ENCODE data around the gene NRIP2. TPM values are rescaled to one million over a fixed set of nuclear protein-coding genes. Genes with fewer than 3 reads are reported as not detected.
A peak's percentile ranks its signal among the peaks of the same experiment; 100 is the strongest.
"Not testable (repeated sequence)": the region's sequence is repeated elsewhere in the genome, so short reads cannot be mapped to it uniquely, and the experiment has no call there.

Gene NRIP2
- total and polyA plus RNA-seq, 7 donors, result 0.33 to 10.0 (median 1.3) TPM; not detected in 1

DNA sequence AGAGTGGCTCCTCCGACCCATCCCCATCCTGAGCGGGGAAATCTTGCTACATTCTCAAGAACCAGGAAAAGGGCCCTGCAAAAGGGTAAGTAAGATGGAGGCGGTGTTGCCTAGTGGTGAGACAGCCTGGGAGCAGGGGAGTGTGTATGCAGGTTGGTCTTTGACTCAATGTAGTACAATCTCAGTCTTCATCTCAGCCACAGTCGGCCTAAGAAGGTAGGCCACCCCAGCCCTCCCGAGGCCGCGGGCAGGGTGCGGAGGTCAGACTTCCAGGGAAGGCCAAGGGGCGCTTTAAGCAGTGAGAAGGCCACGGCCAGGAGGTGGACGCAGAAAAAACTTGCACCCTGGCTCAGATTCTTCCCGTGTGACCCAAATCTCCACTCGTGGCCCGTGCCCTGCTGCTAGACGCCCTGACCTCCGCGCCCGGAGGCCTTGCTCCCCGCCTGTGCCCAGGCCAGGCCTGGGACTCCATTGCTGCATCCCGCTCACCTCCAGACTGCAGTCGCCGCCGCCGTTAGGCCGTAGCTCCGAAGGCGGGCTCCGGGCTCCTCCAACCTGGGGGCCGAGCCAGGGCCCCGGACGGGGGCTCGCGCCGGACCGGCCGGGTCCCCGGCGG lies 41.7 kb upstream of the NRIP2 start:
- H3K4me1 ChIP-seq, result peaks cover 0 to 19% (median 17%) of the 10 kb centered on the region in 4 donors
- intact Hi-C loops (cut with DNase I), result no loop called here
- H3K27ac ChIP-seq, result peak overlapping the region; percentile 85 to 95 (median 92)
- 3 to 5% methylated on average over 38 of the region's 38 CpGs for WGBS, 2 donors
- TF ChIP-seq EP300 (IDR thresholded peaks at IDR 0.05) (no peak), POLR2AphosphoS5 (IDR thresholded peaks at IDR 0.05) (no peak), POLR2A (IDR thresholded peaks at IDR 0.05) (no peak)
- TF ChIP-seq, protein P1, sequence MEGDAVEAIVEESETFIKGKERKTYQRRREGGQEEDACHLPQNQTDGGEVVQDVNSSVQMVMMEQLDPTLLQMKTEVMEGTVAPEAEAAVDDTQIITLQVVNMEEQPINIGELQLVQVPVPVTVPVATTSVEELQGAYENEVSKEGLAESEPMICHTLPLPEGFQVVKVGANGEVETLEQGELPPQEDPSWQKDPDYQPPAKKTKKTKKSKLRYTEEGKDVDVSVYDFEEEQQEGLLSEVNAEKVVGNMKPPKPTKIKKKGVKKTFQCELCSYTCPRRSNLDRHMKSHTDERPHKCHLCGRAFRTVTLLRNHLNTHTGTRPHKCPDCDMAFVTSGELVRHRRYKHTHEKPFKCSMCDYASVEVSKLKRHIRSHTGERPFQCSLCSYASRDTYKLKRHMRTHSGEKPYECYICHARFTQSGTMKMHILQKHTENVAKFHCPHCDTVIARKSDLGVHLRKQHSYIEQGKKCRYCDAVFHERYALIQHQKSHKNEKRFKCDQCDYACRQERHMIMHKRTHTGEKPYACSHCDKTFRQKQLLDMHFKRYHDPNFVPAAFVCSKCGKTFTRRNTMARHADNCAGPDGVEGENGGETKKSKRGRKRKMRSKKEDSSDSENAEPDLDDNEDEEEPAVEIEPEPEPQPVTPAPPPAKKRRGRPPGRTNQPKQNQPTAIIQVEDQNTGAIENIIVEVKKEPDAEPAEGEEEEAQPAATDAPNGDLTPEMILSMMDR (IDR thresholded peaks at IDR 0.05), result no peak
- peak overlapping the region; percentile 70 to 94 (median 85) for H3K4me3 ChIP-seq
- peak; percentile 62 for DNase-seq
- no peaks in the 10 kb centered on the region for H3K9me3 ChIP-seq
- no peaks in the 10 kb centered on the region for H3K36me3 ChIP-seq
- H3K27me3 ChIP-seq, result no peaks in the 10 kb centered on the region

DNA sequence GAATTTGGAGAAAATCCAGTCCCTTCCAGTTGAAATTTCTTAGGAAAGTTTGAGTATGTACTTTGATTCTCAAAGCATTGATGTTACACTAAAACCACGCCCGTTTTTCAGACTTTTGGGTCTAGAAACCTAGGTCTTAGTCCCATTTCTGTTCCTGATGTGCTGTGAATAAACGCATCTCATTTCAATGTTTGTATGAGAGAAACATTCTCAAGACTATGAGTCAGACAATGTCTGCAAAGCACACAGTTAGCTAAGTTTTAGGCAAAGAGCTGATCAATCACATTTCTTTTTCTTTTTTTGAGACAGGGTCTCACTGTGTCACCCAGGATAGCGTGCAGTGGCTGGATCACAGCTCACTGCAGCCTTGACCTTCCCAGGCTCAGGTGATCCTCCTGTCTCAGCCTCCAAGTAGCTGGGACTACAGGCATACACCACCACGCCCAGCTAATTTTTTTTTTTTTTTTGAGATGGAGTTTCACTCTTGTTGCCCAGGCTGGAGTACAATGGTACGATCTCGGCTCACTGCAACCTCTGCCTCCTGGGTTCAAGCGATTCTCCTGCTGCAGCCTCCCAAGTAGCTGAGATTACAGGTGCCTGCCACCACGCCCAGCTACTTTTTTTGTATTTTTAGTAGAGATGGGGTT lies 34.3 kb upstream of the NRIP2 start:
- H3K27me3 ChIP-seq; H3K36me3 ChIP-seq; H3K4me3 ChIP-seq; DNase-seq; H3K4me1 ChIP-seq; H3K9me3 ChIP-seq; H3K27ac ChIP-seq; intact Hi-C loops (cut with DNase I): not testable (repeated sequence)
- WGBS, 2 donors, result 95 to 96% methylated on average over 9 of the region's 9 CpGs

DNA sequence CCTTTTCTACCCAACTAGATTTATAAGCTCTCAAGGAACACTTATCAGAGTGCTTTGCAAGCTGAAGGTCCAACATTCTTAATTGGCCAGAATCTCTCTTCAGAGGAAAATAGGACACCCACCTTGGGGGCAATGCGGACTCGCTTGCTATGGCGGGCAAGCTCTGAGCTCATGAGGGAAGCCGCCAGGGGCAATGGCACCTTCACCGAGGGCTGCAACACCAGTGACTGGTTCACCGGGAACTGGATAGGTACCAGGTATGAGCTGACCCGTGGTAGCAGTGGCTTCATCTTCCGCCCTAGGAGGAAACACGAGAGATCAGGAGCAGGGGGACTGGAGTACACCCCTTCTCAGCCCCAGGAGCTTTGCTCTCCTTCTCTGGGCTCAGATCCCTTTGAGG lies 29.4 kb upstream of the NRIP2 start:
- WGBS, 2 donors, result 97% methylated on average over 9 of the region's 9 CpGs
- H3K27me3 ChIP-seq, result no peaks in the 10 kb centered on the region
- H3K36me3 ChIP-seq, result no peaks in the 10 kb centered on the region
- no peaks in the 10 kb centered on the region for H3K4me1 ChIP-seq
- H3K4me3 ChIP-seq, result no peak overlapping the region
- TF ChIP-seq EP300 (IDR thresholded peaks at IDR 0.05) (no peak), POLR2A (IDR thresholded peaks at IDR 0.05) (no peak), POLR2AphosphoS5 (IDR thresholded peaks at IDR 0.05) (no peak)
- TF ChIP-seq, protein P1 (IDR thresholded peaks at IDR 0.05), result no peak
- DNase-seq, result no peak
- no peak overlapping the region for H3K27ac ChIP-seq
- no peaks in the 10 kb centered on the region for H3K9me3 ChIP-seq
- intact Hi-C loops (cut with DNase I), result no loop called here

DNA sequence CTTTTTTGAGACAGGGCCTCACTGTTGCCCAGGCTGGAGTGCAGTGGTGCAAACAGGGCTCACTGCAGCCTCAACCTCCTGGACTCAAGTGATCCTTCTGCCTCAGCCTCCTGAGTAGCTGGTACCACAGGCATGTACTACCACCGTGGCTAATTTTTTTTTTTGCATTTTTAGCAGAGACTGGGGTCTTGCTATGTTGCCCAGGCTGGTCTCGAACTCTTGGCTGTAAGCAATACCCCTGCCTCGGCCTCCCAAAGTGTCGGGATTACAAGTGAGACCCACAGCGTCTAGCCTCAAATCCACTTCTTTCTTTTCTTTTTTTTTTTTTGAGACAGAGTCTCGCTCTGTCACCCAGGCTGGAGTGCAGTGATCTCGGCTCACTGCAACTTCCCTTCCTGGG lies 28.6 kb upstream of the NRIP2 start:
- H3K9me3 ChIP-seq; H3K27me3 ChIP-seq; H3K27ac ChIP-seq; H3K36me3 ChIP-seq; H3K4me1 ChIP-seq; DNase-seq; intact Hi-C loops (cut with DNase I); H3K4me3 ChIP-seq: not testable (repeated sequence)
- WGBS, 2 donors, result 94 to 96% methylated on average over 7 of the region's 7 CpGs

DNA sequence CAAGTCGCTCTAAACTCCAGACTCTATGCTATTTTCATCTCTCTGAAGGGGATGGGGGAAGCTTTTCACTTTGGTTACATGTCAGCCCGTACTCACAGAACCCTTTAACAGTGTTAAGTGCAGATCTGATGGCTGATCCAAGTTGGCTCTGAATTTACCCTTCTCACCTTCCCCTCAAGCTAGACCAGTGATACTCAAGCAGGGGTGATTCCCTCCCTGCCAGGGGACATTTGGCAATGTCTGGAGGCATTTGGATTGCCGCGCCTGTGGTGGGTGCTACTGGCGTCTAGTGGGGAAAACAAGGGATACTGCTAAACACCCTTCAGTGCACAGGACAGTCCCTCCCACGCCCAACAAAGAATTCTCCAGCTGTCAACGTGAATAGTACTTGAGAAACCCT lies 28.0 kb upstream of the NRIP2 start:
- no peak for DNase-seq

More for the DNA sequence above, 28.0 kb upstream of the NRIP2 start:
- Histone ChIP-seq H3K27ac (no peak overlapping the region), H3K27me3 (no peaks in the 10 kb centered on the region), H3K4me3 (no peak overlapping the region), H3K36me3 (no peaks in the 10 kb centered on the region), H3K9me3 (no peaks in the 10 kb centered on the region), H3K4me1 (no peaks in the 10 kb centered on the region)
- TF ChIP-seq POLR2AphosphoS5 (IDR thresholded peaks at IDR 0.05) (no peak), EP300 (IDR thresholded peaks at IDR 0.05) (no peak), POLR2A (IDR thresholded peaks at IDR 0.05) (no peak)
- TF ChIP-seq, protein P1 (IDR thresholded peaks at IDR 0.05), result no peak
- WGBS, 2 donors, result 94 to 96% methylated on average over 7 of the region's 7 CpGs
- intact Hi-C loops (cut with DNase I), result no loop called here
